Neural crest cell (in vitro differentiated cells): Measurements from ENCODE around the gene PRKCA. TPM values are rescaled to one million over a fixed set of nuclear protein-coding genes. Genes with fewer than 3 reads are reported as not detected.

Experiments
- DNase-seq: peaks from one replicate; pipeline ENCODE4 v3.0.0; 2021; ENCODE audit warnings: low read depth, mixed read lengths, low spot score
- H3K27ac Mint-ChIP-seq: one replicate; pipeline ENCODE4 v1.8.0; 2021; ENCODE audit warnings: mild to moderate bottlenecking, mixed read lengths; ENCODE audit not compliant: unreplicated experiment
- H3K27me3 Mint-ChIP-seq: 2 replicates; pipeline ENCODE4 v1.8.0; 2021; ENCODE audit warnings: low read depth, mild to moderate bottlenecking, mixed read lengths
- H3K36me3 Mint-ChIP-seq: 2 replicates; pipeline ENCODE4 v1.8.0; 2021; ENCODE audit warnings: low read depth, mild to moderate bottlenecking, mixed read lengths
- H3K4me1 Mint-ChIP-seq: 2 replicates; pipeline ENCODE4 v1.8.0; 2021; ENCODE audit warnings: mixed read lengths
- H3K4me3 Mint-ChIP-seq: one replicate; pipeline ENCODE4 v1.8.0; 2021; ENCODE audit warnings: mild to moderate bottlenecking, mixed read lengths
- H3K9me3 Mint-ChIP-seq: 2 replicates; pipeline ENCODE4 v1.8.0; 2021; ENCODE audit warnings: mixed read lengths
- total RNA-seq: library from RNA; stranded (reverse); gene quantifications from 2 replicates; pipeline ENCODE4 v1.2.1, GENCODE V29; 2021
- TF ChIP-seq, protein P1 (sequence below): fragments of 200-600 bp; sonication (generic); conservative IDR thresholded peaks from 2 replicates; pipeline ENCODE4 v1.5.0; 2021; ENCODE audit warnings: antibody characterized with exemption, mild to moderate bottlenecking

Gene PRKCA
- total RNA-seq, 1 donor from 2014 or later, result 22.7 TPM

DNA sequence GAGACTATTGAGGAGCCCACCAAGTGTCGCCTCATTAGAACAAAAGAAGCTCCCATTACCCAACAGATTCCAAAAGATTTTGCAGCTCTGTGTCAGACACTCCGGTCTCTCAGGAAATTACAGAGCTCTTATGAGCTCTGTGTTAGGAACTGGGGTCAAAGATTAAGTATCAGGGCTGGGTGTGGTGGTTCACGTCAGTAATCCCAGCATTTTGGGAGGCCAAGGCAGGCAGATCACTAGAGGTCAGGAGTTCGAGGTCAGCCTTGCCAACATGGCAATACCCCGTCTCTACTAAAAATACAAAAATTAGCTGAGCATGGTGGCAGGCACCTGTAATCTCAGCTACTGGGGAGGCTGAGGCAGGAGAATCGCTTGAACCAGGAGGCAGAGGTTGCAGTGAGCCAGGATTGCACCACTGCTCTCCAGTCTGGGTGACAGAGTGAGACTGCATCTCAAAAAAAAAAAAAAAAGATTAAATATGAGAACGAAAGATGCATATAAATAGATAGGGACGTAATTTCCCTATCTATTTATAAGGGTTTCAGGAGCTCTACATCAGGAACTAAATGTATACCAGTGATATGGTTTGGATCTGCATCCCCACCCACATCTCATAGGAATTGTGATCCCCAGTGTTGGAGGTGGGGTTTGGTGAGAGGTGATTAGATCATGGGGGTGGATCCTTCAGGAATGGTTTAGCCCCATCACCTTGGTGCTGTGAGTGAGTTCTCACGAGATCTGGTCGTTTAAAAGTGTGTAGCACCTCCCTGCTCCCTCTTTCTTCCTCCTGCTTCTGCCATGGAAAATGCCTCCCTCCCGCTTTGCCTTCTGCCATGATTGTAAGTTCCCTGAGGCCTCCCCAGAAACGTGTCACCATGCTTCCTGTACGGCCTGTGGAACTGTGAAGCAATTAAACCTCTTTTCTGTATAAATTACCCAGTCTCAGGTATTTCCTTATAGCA lies 111.4 kb downstream of the PRKCA start:
- Mint-ChIP-seq H3K9me3 (no peaks in the 10 kb centered on the region), H3K4me3 (no peak overlapping the region), H3K4me1 (peaks cover 39% of the 10 kb centered on the region), H3K36me3 (no peaks in the 10 kb centered on the region), H3K27me3 (no peaks in the 10 kb centered on the region), H3K27ac (no peak overlapping the region)
- no peak for DNase-seq
- TF ChIP-seq, protein P1, sequence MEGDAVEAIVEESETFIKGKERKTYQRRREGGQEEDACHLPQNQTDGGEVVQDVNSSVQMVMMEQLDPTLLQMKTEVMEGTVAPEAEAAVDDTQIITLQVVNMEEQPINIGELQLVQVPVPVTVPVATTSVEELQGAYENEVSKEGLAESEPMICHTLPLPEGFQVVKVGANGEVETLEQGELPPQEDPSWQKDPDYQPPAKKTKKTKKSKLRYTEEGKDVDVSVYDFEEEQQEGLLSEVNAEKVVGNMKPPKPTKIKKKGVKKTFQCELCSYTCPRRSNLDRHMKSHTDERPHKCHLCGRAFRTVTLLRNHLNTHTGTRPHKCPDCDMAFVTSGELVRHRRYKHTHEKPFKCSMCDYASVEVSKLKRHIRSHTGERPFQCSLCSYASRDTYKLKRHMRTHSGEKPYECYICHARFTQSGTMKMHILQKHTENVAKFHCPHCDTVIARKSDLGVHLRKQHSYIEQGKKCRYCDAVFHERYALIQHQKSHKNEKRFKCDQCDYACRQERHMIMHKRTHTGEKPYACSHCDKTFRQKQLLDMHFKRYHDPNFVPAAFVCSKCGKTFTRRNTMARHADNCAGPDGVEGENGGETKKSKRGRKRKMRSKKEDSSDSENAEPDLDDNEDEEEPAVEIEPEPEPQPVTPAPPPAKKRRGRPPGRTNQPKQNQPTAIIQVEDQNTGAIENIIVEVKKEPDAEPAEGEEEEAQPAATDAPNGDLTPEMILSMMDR, result no peak

DNA sequence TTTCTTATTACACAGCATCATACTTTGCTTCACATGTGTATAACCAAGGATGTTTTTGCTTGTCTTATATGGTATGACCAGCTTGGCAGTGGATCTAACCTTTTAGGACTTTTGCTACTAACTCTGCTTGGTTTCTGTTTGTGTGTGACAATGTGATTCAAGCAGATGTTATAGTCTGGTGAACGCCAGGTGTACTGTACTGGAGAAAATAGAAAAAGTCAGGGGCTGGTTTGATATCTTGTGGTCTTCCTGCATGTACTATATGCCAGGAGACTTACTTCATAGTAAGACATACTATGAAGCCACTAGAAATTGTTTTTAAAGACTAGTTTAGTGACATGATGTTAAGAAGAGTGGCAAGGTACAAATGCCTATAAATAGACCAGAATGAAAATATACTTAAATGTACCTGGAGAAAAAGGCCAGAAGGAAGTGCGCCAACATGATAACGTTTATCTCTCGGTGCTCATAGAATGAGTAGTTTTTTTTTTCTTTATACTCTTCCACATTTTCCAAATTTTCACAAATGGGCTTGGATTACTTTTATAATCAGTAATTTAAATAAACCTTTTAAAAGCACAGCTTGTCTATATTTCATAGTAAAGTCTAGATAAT lies 112.3 kb downstream of the PRKCA start:
- Mint-ChIP-seq H3K36me3 (no peaks in the 10 kb centered on the region), H3K27me3 (no peaks in the 10 kb centered on the region), H3K4me1 (peaks cover 39% of the 10 kb centered on the region), H3K4me3 (no peak overlapping the region), H3K9me3 (no peaks in the 10 kb centered on the region), H3K27ac (no peak overlapping the region)
- TF ChIP-seq, protein P1, result no peak
- DNase-seq, result no peak

DNA sequence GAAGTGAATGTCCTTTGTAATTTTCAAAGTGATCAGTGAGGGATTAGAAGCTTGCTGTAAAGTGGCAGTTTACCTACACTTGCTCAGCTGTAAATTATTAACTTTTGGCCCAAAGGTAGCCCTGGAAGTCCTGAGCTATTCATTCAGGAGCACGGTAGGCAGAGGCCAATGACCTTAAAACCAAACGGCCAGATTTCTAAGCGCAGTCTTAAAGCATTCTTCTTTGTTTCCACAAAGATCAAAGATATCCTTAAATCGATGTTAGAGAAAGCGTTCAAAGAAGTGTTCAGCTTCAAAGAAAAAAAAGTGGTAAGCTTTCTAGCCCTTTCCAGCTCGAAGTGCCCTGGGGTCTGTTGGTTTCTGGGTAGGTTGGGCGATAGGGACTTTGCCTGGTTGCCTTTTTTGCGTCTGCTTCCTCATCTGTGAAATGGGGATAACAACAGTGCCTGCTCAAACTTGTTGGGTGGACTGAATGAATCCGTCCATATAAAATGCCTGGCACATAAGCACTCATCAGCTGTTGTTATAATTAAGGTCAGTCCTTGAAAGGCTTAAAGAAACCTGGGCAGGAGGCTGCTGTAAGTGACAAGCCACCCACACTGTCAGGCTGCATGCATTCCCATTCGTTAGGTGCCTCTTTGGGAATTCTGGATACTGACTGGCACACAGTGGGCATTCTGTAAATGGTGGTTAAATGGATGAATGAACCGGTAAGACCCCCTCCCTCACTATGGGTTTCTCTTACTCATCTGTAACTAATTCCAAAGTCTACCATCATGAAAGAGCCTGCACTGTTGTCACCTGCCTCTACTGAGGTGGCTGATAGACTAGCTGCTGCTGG lies 113.2 kb downstream of the PRKCA start:
- Mint-ChIP-seq H3K36me3 (no peaks in the 10 kb centered on the region), H3K27me3 (no peaks in the 10 kb centered on the region), H3K9me3 (no peaks in the 10 kb centered on the region), H3K27ac (peak overlapping the region; percentile 51), H3K4me3 (no peak overlapping the region), H3K4me1 (peaks cover 42% of the 10 kb centered on the region)
- DNase-seq, result no peak
- TF ChIP-seq, protein P1, result no peak

DNA sequence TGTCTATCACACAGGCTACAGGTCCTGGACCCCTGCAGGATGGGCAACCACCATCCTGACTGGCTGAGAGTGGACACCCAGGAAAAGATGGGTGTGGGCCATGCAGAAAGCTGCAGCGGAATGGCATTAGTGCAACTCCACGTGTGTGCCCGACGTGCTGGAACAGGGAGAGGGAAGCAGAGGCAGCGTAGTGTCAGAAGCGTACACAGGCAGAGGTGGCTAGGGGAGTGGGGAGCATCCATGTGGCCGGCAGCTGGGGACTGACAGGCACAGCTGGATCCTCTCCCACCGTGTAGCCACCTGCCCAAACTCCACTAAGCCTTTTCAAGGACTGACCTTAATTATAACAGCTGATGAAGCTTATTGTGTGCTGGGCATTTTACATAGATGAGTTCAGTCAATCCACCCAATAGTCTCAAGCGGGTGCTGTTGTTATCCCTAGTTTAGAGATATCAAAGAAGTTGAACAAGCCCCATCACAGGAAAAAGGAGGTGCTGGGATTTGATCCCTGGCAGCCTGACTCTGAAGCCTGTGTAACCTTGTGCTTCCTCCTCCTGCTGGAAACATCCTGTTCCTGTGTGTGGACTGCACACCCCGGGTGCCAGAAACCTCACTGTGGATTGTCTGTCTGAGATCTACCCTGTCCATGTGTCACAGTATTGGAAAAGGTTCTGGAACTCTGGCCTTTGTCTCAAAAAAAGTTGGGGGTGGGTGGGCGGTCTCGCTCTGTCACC lies 114.0 kb downstream of the PRKCA start:
- H3K4me1 Mint-ChIP-seq, result peaks cover 48% of the 10 kb centered on the region
- TF ChIP-seq, protein P1, result no peak
- no peaks in the 10 kb centered on the region for H3K9me3 Mint-ChIP-seq
- DNase-seq, result no peak
- no peak overlapping the region for H3K27ac Mint-ChIP-seq
- H3K4me3 Mint-ChIP-seq, result no peak overlapping the region
- no peaks in the 10 kb centered on the region for H3K27me3 Mint-ChIP-seq
- H3K36me3 Mint-ChIP-seq, result no peaks in the 10 kb centered on the region

DNA sequence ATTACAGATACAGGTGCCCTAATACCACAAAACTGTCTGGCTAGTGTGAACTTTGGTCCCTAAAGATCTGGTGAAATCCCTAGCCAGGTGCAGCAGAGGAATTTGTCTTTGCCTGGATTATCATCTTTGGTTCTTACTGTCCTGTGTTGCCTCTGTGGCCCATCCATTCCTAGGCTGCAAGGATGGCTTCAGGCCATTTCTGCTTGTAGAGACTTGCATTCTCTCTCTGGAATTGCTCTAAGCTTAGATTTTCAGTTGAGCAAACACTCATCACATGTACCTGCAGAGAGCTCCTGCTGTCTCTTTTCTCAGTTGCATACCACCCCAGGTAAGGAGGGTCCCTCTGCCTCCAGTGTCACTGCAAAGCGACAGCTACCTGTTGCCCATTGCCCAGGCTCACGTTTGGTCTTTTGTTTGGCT lies 114.9 kb downstream of the PRKCA start:
- Mint-ChIP-seq H3K27me3 (no peaks in the 10 kb centered on the region), H3K36me3 (no peaks in the 10 kb centered on the region), H3K4me3 (no peak overlapping the region), H3K9me3 (no peaks in the 10 kb centered on the region), H3K27ac (no peak overlapping the region), H3K4me1 (peaks cover 45% of the 10 kb centered on the region)
- TF ChIP-seq, protein P1, result no peak
- no peak for DNase-seq
